Hepatocyte (in vitro differentiated cells): Measurements from ENCODE around the gene BBX.

Source experiments
- CTCF ChIP-seq: fragments of 200-600 bp; sonication (generic); IDR thresholded peaks from 2 replicates; pipeline ENCODE4 v1.5.1; 2016; ENCODE audit warnings: antibody characterized with exemption, mild to moderate bottlenecking; ENCODE audit not compliant: poor library complexity
- EZH2 ChIP-seq: fragments of 200-600 bp; sonication (generic); IDR thresholded peaks from 2 replicates; pipeline ENCODE4 v1.6.1; 2016; ENCODE audit warnings: antibody characterized with exemption, mild to moderate bottlenecking, borderline replicate concordance

GRCh38 chr3:107662124-107662507 is 139.4 kb downstream of the BBX start:
- TF ChIP-seq CTCF (no peak), EZH2 (no peak)
